Mucosa of rectum (tissue), 2 donors: ENCODE data around the gene STK35.

Experiments
- H3K27ac ChIP-seq, 2 donors: one replicate each; pipeline ENCODE4 v1.7.0; 2013; ENCODE audit warnings: inconsistent platforms in 2 of 2, low read depth in 2 of 2, low read length in 2 of 2
- H3K27me3 ChIP-seq, 2 donors: one replicate each; pipeline ENCODE4 v1.7.0; 2013; ENCODE audit warnings: low read length in 2 of 2; ENCODE audit not compliant: control insufficient read depth in 2 of 2, insufficient read depth in 2 of 2
- H3K36me3 ChIP-seq, 2 donors: one replicate each; pipeline ENCODE4 v1.7.0; 2013; ENCODE audit warnings: low read length in 2 of 2; ENCODE audit not compliant: control insufficient read depth in 2 of 2, insufficient read depth in 2 of 2
- H3K4me1 ChIP-seq, 2 donors: one replicate each; pipeline ENCODE4 v1.7.0; 2013; ENCODE audit warnings: low read length in 2 of 2, mild to moderate bottlenecking in 1 of 2; ENCODE audit not compliant: control insufficient read depth in 2 of 2, insufficient read depth in 2 of 2
- H3K4me3 ChIP-seq, 2 donors: one replicate each; pipeline ENCODE4 v1.7.0; 2013; ENCODE audit warnings: low read length in 2 of 2
- H3K9ac ChIP-seq, 2 donors: one replicate each; pipeline ENCODE4 v1.7.0; 2013; ENCODE audit warnings: low read length in 2 of 2, low read depth in 1 of 2, mild to moderate bottlenecking in 1 of 2
- H3K9me3 ChIP-seq, 2 donors: one replicate each; pipeline ENCODE4 v1.7.0; 2013; ENCODE audit warnings: low read length in 2 of 2; ENCODE audit not compliant: control insufficient read depth in 2 of 2
- donor health status: healthy.
- donor health status: Normal muscosa, but diverticular disease.

Gene STK35

GRCh38 chr20:2156224-2156623 is 54.6 kb downstream of the STK35 start:
- Histone ChIP-seq H3K9me3 (no peaks in the 10 kb centered on the region), H3K27me3 (no peaks in the 10 kb centered on the region), H3K27ac (no peak overlapping the region), H3K36me3 (no peaks in the 10 kb centered on the region), H3K9ac (no peak overlapping the region), H3K4me3 (no peak overlapping the region), H3K4me1 (peaks cover 5 to 7% of the 10 kb centered on the region in 2 donors)

GRCh38 chr20:2156666-2157624 is 55.3 kb downstream of the STK35 start:
- H3K36me3 ChIP-seq, result no peaks in the 10 kb centered on the region
- no peak overlapping the region for H3K4me3 ChIP-seq
- no peaks in the 10 kb centered on the region for H3K4me1 ChIP-seq
- no peak overlapping the region for H3K9ac ChIP-seq
- H3K27ac ChIP-seq, result no peak overlapping the region
- H3K27me3 ChIP-seq, result no peaks in the 10 kb centered on the region
- H3K9me3 ChIP-seq, result no peaks in the 10 kb centered on the region

DNA sequence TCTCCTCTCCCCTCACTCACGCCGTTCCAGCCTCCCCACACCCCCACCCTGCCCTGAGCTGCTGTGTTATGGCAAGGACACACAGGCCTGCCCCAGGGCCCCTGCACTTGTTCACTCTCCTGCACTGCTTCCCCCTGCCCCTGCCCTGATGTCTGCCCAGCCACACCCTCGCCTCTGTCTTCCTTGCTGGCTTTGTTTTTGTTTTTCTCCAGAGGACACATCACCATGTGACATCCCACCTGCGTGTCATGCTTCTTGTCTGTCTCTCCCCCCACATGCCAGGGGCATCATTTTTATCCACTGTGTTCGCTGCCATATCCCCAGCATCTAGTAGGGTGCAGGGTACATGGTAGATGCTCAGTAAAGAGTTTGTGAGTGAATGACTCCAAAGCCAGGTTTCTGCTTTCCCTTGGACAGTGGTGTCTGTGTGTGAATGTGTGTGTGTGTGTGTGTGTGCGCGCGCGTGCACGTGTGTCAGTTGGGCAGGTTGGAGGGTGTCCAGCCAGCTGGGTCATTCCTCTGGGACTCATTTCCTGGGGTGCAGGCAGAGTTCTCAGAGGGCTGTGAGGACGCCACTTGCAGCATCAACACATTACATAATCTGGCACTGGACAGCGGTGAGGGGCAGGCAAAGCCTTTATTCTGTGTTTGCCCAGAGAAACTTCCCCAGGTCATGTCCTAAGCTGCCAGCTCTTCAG is 60.6 kb downstream of the STK35 start:
- H3K4me3 ChIP-seq, result no peak overlapping the region
- H3K27me3 ChIP-seq, result no peaks in the 10 kb centered on the region
- no peaks in the 10 kb centered on the region for H3K9me3 ChIP-seq
- H3K27ac ChIP-seq, result no peak overlapping the region
- H3K9ac ChIP-seq, result no peak overlapping the region
- no peaks in the 10 kb centered on the region for H3K4me1 ChIP-seq
- H3K36me3 ChIP-seq, result no peaks in the 10 kb centered on the region

DNA sequence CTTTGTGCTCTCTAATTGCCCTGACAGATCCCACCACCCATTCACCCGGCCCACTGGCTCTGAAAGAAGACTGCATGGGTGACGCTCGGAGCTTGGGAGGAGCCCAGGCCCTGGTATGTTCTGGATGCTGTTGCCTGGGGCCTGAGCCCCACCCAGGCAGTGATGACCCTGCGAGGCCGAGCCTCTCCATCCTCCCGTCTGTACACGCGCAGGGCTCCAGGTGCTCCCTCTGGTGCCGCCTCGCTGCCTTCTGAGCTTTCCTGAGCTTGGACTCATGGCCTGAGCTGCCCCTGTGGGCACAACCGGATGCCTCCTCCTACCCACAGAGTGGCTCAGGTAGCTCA is 61.2 kb downstream of the STK35 start:
- no peaks in the 10 kb centered on the region for H3K36me3 ChIP-seq
- no peak overlapping the region for H3K4me3 ChIP-seq
- H3K9me3 ChIP-seq, result no peaks in the 10 kb centered on the region
- H3K27ac ChIP-seq, result no peak overlapping the region
- no peak overlapping the region for H3K9ac ChIP-seq
- H3K27me3 ChIP-seq, result no peaks in the 10 kb centered on the region
- H3K4me1 ChIP-seq, result no peaks in the 10 kb centered on the region

GRCh38 chr20:2163312-2163711 is 61.7 kb downstream of the STK35 start:
- Histone ChIP-seq H3K4me3 (no peak overlapping the region), H3K27ac (no peak overlapping the region), H3K9me3 (no peaks in the 10 kb centered on the region), H3K27me3 (no peaks in the 10 kb centered on the region), H3K9ac (no peak overlapping the region), H3K4me1 (no peaks in the 10 kb centered on the region), H3K36me3 (no peaks in the 10 kb centered on the region)

- H3K36me3 ChIP-seq, result no peaks in the 10 kb centered on the region
- H3K9me3 ChIP-seq, result no peaks in the 10 kb centered on the region
- H3K9ac ChIP-seq, result no peak overlapping the region
- H3K4me1 ChIP-seq, result no peaks in the 10 kb centered on the region
- H3K27ac ChIP-seq, result no peak overlapping the region
- no peaks in the 10 kb centered on the region for H3K27me3 ChIP-seq
- no peak overlapping the region for H3K4me3 ChIP-seq
These were observed 62.1 kb downstream of the STK35 start for GRCh38 chr20:2163757-2164156.

- Histone ChIP-seq H3K9ac (no peak overlapping the region), H3K4me3 (no peak overlapping the region), H3K4me1 (no peaks in the 10 kb centered on the region), H3K9me3 (no peaks in the 10 kb centered on the region), H3K27ac (no peak overlapping the region), H3K36me3 (no peaks in the 10 kb centered on the region), H3K27me3 (no peaks in the 10 kb centered on the region)
These were observed 62.8 kb downstream of the STK35 start for GRCh38 chr20:2164421-2164820.

DNA sequence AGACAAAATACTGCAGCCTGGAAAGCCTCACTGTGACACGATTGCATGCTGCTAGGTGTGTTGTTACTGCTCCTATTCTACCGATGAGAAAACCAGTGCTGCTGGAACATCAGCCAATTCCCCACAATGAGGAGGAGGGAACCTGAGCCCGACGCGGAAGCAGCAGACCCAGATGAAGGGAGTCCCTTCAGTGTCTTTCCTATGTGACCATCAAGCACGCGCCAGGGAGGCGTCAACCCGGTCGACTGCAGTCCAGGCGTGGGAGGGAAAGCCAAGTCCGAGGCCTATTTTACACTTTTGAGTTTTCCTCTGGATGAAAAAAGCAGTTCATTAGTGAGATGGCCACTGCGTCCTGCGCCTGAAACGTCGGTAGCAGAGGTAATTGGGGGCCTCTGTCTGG is 63.3 kb downstream of the STK35 start:
- Histone ChIP-seq H3K27me3 (no peaks in the 10 kb centered on the region), H3K4me3 (no peak overlapping the region), H3K9me3 (no peaks in the 10 kb centered on the region), H3K9ac (no peak overlapping the region), H3K4me1 (no peaks in the 10 kb centered on the region), H3K36me3 (no peaks in the 10 kb centered on the region), H3K27ac (no peak overlapping the region)

GRCh38 chr20:2165871-2166270 is 64.2 kb downstream of the STK35 start:
- Histone ChIP-seq H3K9me3 (no peaks in the 10 kb centered on the region), H3K9ac (no peak overlapping the region), H3K4me3 (no peak overlapping the region), H3K36me3 (no peaks in the 10 kb centered on the region), H3K4me1 (no peaks in the 10 kb centered on the region), H3K27me3 (no peaks in the 10 kb centered on the region), H3K27ac (no peak overlapping the region)

DNA sequence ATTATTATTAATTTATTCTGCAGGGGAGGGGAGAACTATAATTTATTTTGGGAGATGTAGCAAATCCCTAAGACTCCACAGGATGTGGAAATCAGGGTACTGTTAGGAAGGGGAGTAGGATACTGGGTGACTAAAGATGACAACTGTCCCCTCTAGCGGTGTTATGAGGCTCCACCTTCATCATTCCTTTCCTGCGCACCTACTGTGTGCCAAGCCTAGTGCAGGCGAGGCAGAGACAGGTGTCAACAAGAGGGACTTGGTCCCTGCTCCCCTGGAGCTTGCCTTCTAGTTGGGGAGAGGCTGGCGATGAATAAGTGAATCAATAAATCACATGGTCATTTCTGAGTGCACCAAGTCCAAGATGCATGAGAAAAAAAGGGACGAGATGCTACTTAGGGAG is 65.5 kb downstream of the STK35 start:
- Histone ChIP-seq H3K27me3 (no peaks in the 10 kb centered on the region), H3K36me3 (no peaks in the 10 kb centered on the region), H3K4me3 (no peak overlapping the region), H3K9me3 (no peaks in the 10 kb centered on the region), H3K4me1 (no peaks in the 10 kb centered on the region), H3K9ac (no peak overlapping the region), H3K27ac (no peak overlapping the region)
